GM12878 (cell line): ENCODE data around the gene METTL1. TPM values are rescaled to one million over a fixed set of nuclear protein-coding genes. Genes with fewer than 3 reads are reported as not detected.

ENCODE experiments used
- ATAC-seq: fragments of 200-7000 bp; cut with Tn5 transposase; 3 replicates; pipeline ENCODE4 v1.9.1; 2020; ENCODE audit warnings: mild to moderate bottlenecking, moderate library complexity
- BruUV-seq: library from RNA; stranded (reverse); fragments of 400-500 nt; replicated peaks from 2 replicates; lab custom pipeline; 2021; lab: Mats Ljungman, UMichigan
- CTCF ChIA-PET: fragments of 300-600 bp; sonication (Branson Sonifier 250); formaldehyde crosslinking; extraction: SDS; loops from one replicate; lab custom pipeline; 2021; ENCODE audit warnings: inconsistent platforms; lab: Yijun Ruan, JAX
- POLR2A ChIA-PET: fragments of 350-600 bp; formaldehyde crosslinking; extraction: SDS; loops from one replicate; lab custom pipeline; 2021; ENCODE audit warnings: inconsistent platforms; lab: Charles Lee
- RAD21 ChIA-PET: fragments of 300-600 bp; sonication (Branson Sonifier 250); formaldehyde crosslinking; loops from one replicate; lab custom pipeline; 2023; ENCODE audit warnings: antibody characterized with exemption; ENCODE audit not compliant: unreplicated experiment; lab: Charles Lee
- SMC1A ChIA-PET: fragments of 300-600 bp; sonication (Branson Sonifier 250); formaldehyde crosslinking; loops from one replicate; lab custom pipeline; 2023; ENCODE audit not compliant: unreplicated experiment, uncharacterized antibody; lab: Charles Lee
- DNase-seq: peaks from one replicate; pipeline ENCODE4 v3.0.0-alpha.2; 2011; ENCODE audit warnings: low read depth, low spot score
- FAIRE-seq: peaks from 3 replicates; lab custom pipeline; 2011; peaks lifted over from hg19 to GRCh38; lab: Jason Lieb, UNC
- H2AFZ ChIP-seq: 2 replicates; pipeline ENCODE4 v1.6.0; 2011; ENCODE audit warnings: low read depth, low read length, control low read depth; ENCODE audit not compliant: control insufficient read depth
- H3K27ac ChIP-seq: 2 replicates; pipeline ENCODE4 v1.5.1; 2011; ENCODE audit warnings: control low read depth; ENCODE audit not compliant: control insufficient read depth, insufficient read depth
- H3K27me3 ChIP-seq, 2 experiments: replicated peaks in 1 of 2; 2 replicates each; pipeline versions ENCODE4 v1.6.0 to v1.6.1; 2011; ENCODE audit warnings: low read length in 1 of 2; ENCODE audit not compliant: control insufficient read depth in 2 of 2, insufficient read depth in 2 of 2
- H3K36me3 ChIP-seq, 2 experiments: 2 replicates each; pipeline ENCODE4 v1.5.1; 2011; ENCODE audit warnings: low read length in 1 of 2; ENCODE audit not compliant: control insufficient read depth in 2 of 2, insufficient read depth in 2 of 2
- H3K4me1 ChIP-seq: 2 replicates; pipeline ENCODE4 v1.6.1; 2011; ENCODE audit warnings: mild to moderate bottlenecking, low read length, moderate library complexity, mixed read lengths; ENCODE audit not compliant: control insufficient read depth, insufficient read depth
- H3K4me2 ChIP-seq: 2 replicates; pipeline ENCODE4 v1.6.0; 2011; ENCODE audit warnings: control low read depth; ENCODE audit not compliant: control insufficient read depth, insufficient read depth
- H3K4me3 ChIP-seq: fragments of 200-600 bp; sonication (generic); 2 replicates; pipeline ENCODE4 v1.5.1; 2016
- H3K79me2 ChIP-seq: 2 replicates; pipeline ENCODE4 v1.6.0; 2011; ENCODE audit warnings: low read length; ENCODE audit not compliant: control insufficient read depth, insufficient read depth
- H3K9ac ChIP-seq: 2 replicates; pipeline ENCODE4 v1.8.0; 2011; ENCODE audit warnings: low read length, control low read depth, mixed read lengths; ENCODE audit not compliant: control insufficient read depth, insufficient read depth
- H3K9me3 ChIP-seq: replicated peaks from 3 replicates; pipeline ENCODE4 v1.5.1; 2011; ENCODE audit warnings: mild to moderate bottlenecking, low read length; ENCODE audit not compliant: control insufficient read depth, insufficient read depth
- H4K20me1 ChIP-seq: 2 replicates; pipeline ENCODE4 v1.6.0; 2011; ENCODE audit not compliant: control insufficient read depth, insufficient read depth
- BCLAF1 ChIP-seq: fragments of 450-650 bp; IDR thresholded peaks from 2 replicates; pipeline ENCODE4 v1.6.1; 2017; ENCODE audit warnings: antibody characterized with exemption, mild to moderate bottlenecking, moderate library complexity
- CBX3 ChIP-seq: fragments of 200-600 bp; sonication (generic); IDR thresholded peaks from 2 replicates; pipeline ENCODE4 v1.6.1; 2016; ENCODE audit warnings: low read depth, borderline replicate concordance
- NBN ChIP-seq: fragments of 450-650 bp; IDR thresholded peaks from 2 replicates; pipeline ENCODE4 v1.6.1; 2016
- RUNX3 ChIP-seq: IDR thresholded peaks from 2 replicates; pipeline ENCODE4 v1.6.1; 2012; ENCODE audit warnings: low read length, inconsistent platforms
- SIX5 ChIP-seq: IDR thresholded peaks from 2 replicates; pipeline ENCODE4 v1.6.1; 2011; ENCODE audit warnings: mild to moderate bottlenecking, low read depth, low read length, moderate library complexity; ENCODE audit not compliant: severe bottlenecking
- TCF7 ChIP-seq: IDR thresholded peaks from 2 replicates; pipeline ENCODE4 v1.6.1; 2014; ENCODE audit warnings: antibody characterized with exemption, borderline replicate concordance
- WGBS: methylation state at CpG from one replicate; pipeline ENCODE4 v1.1.6; 2016; ENCODE audit warnings: low lambda C conversion rate; ENCODE audit not compliant: insufficient replicate concordance, insufficient coverage; ENCODE audit errors: missing lambda C conversion rate; 5-methylcytosine and 5-hydroxymethylcytosine counted together
- in situ Hi-C: fragments of 300-500 bp; cut with MboI; formaldehyde crosslinking; loops from 9 replicates; pipeline ENCODE4 v1.14.3; 2018; ENCODE audit warnings: mixed read lengths
- intact Hi-C: fragments of 100-400 bp; cut with micrococcal nuclease; formaldehyde crosslinking; loops from one replicate; pipeline ENCODE4 v1.14.2; 2022; ENCODE audit not compliant: unreplicated experiment
- polyA plus RNA-seq, 11 experiments: library from polyadenylated mRNA; depleted of rRNA in 4 of 11; unstranded in 6 of 11; stranded (reverse) in 5 of 11; fragments of >200 nt; fragmentation: Nextera tagmentation in 4 of 11; fragmentation: Illumina TruSeq in 1 of 11; extraction: Ambion mirVana in 4 of 11; extraction: Trizol in 1 of 11; gene quantifications; 1 replicate in 1 of 11; 2 replicates in 10 of 11; pipeline versions ENCODE4 v1.2.1 to v1.2.3, GENCODE V29; 2011 to 2016; ENCODE audit warnings: inconsistent platforms in 2 of 11, missing spikeins in 2 of 11, low read depth in 1 of 11
- total RNA-seq, 4 experiments: library from RNA; depleted of rRNA in 3 of 4; stranded (reverse); fragments of >200 nt in 3 of 4; fragmentation: Illumina TruSeq in 1 of 4; extraction: Trizol in 1 of 4; gene quantifications; 2 replicates each; pipeline versions ENCODE4 v1.2.1 to v1.2.3, GENCODE V29; 2013 to 2021

The METTL1 gene
- total and polyA plus RNA-seq, 10 of the 15 experiments (the other 5 are each of a cell fraction or from before 2014, with no cell fraction given), result 11.3 to 44.3 (median 30.6) TPM

GRCh38 chr12:57723630-57723962, 48.3 kb downstream of the METTL1 start:
- H3K9me3 ChIP-seq, result no peaks in the 10 kb centered on the region
- no peak overlapping the region for H3K4me2 ChIP-seq
- peaks cover 8 to 11% of the 10 kb centered on the region in 2 experiments; a peak in 3 of 4 replicates for H3K36me3 ChIP-seq
- H3K27ac ChIP-seq, result no peak overlapping the region
- H3K79me2 ChIP-seq, result no peaks in the 10 kb centered on the region
- TF ChIP-seq NBN (no peak), TCF7 (no peak), RUNX3 (no peak), BCLAF1 (no peak), CBX3 (no peak), SIX5 (no peak)
- WGBS, result 100% methylated on average over 2 of the region's 2 CpGs
- no peak overlapping the region for H3K9ac ChIP-seq
- in situ Hi-C loops, result no loop called here
- no peak overlapping the region for H3K4me3 ChIP-seq
- H3K27me3 ChIP-seq, result no peaks in the 10 kb centered on the region
- no peaks in the 10 kb centered on the region for H3K4me1 ChIP-seq
- DNase-seq (no peak), FAIRE-seq (no peak), ATAC-seq (no peak)
- BruUV-seq, result no TSS peak
- H2AFZ ChIP-seq, result no peak overlapping the region
- intact Hi-C loops, result no loop called here
- H4K20me1 ChIP-seq, result no peaks in the 10 kb centered on the region
- SMC1A ChIA-PET, result no interaction called here
- POLR2A ChIA-PET, result interaction anchor here (0.5 to 1.1 kb wide), 3 partner anchors 18 to 51 kb away, joined by 3 to 5 read pairs (median 3); partner anchors contain the start of gene TSPAN31
- CTCF ChIA-PET, result interaction anchor here (1.1 kb wide), 1 partner anchor 9 kb away, joined by 3 read pairs; no protein-coding TSS in a partner anchor
- RAD21 ChIA-PET, result no interaction called here
